BE2C (cell line): ENCODE results near the gene ARL5B.

Source experiments
- DNase-seq: peaks from one replicate; pipeline ENCODE4 v3.0.0-alpha.2; 2020
- H3K27me3 ChIP-seq: fragments of 250-450 bp; sonication (Bioruptor Pico); 2 replicates; pipeline ENCODE4 v1.5.1; 2020; ENCODE audit warnings: mild to moderate bottlenecking
- H3K36me3 ChIP-seq: fragments of 250-450 bp; sonication (Bioruptor Pico); 2 replicates; pipeline ENCODE4 v1.5.1; 2020; ENCODE audit warnings: mild to moderate bottlenecking
- H3K4me1 ChIP-seq: fragments of 250-450 bp; sonication (Bioruptor Pico); 2 replicates; pipeline ENCODE4 v1.5.1; 2020
- H3K4me3 ChIP-seq: 2 replicates; pipeline ENCODE4 v1.5.1; 2011; ENCODE audit warnings: low read depth, low read length
- H3K9me3 ChIP-seq: fragments of 250-450 bp; sonication (Bioruptor Pico); 2 replicates; pipeline ENCODE4 v1.5.1; 2020
- CTCF ChIP-seq: IDR thresholded peaks from 2 replicates; pipeline ENCODE4 v1.5.1; 2012; ENCODE audit warnings: mild to moderate bottlenecking, low read depth, low read length

Gene ARL5B

GRCh38 chr10:18683427-18683826 lies 24.2 kb downstream of the ARL5B start:
- TF ChIP-seq CTCF: no peak
- Histone ChIP-seq H3K4me3 (no peak overlapping the region), H3K4me1 (no peaks in the 10 kb centered on the region), H3K27me3 (no peaks in the 10 kb centered on the region), H3K9me3 (no peaks in the 10 kb centered on the region), H3K36me3 (no peaks in the 10 kb centered on the region)
- DNase-seq: no peak

- no peaks in the 10 kb centered on the region for H3K36me3 ChIP-seq
- H3K4me1 ChIP-seq: no peaks in the 10 kb centered on the region
- no peak for TF ChIP-seq CTCF
- H3K27me3 ChIP-seq: no peaks in the 10 kb centered on the region
- no peaks in the 10 kb centered on the region for H3K9me3 ChIP-seq
- no peak for DNase-seq
- H3K4me3 ChIP-seq: no peak overlapping the region
Observed at GRCh38 chr10:18684416-18684815, 25.2 kb downstream of the ARL5B start.

- H3K36me3 ChIP-seq: no peaks in the 10 kb centered on the region
- no peaks in the 10 kb centered on the region for H3K27me3 ChIP-seq
- no peak for TF ChIP-seq CTCF
- DNase-seq: no peak
- no peaks in the 10 kb centered on the region for H3K4me1 ChIP-seq
- H3K4me3 ChIP-seq: no peak overlapping the region
- H3K9me3 ChIP-seq: no peaks in the 10 kb centered on the region
Observed at GRCh38 chr10:18684953-18685352, 25.7 kb downstream of the ARL5B start.

GRCh38 chr10:18685555-18685954 lies 26.3 kb downstream of the ARL5B start:
- TF ChIP-seq CTCF: no peak

GRCh38 chr10:18687195-18687594 lies 28.0 kb downstream of the ARL5B start:
- Histone ChIP-seq H3K4me1 (no peaks in the 10 kb centered on the region), H3K27me3 (no peaks in the 10 kb centered on the region), H3K36me3 (no peaks in the 10 kb centered on the region), H3K4me3 (no peak overlapping the region), H3K9me3 (no peaks in the 10 kb centered on the region)
- TF ChIP-seq CTCF: no peak
- no peak for DNase-seq

More at GRCh38 chr10:18685555-18685954, 26.3 kb downstream of the ARL5B start:
- Histone ChIP-seq H3K4me3 (no peak overlapping the region), H3K4me1 (no peaks in the 10 kb centered on the region), H3K9me3 (no peaks in the 10 kb centered on the region), H3K27me3 (no peaks in the 10 kb centered on the region), H3K36me3 (no peaks in the 10 kb centered on the region)
- DNase-seq: no peak

- no peaks in the 10 kb centered on the region for H3K4me1 ChIP-seq
- no peak for DNase-seq
- H3K27me3 ChIP-seq: no peaks in the 10 kb centered on the region
- no peaks in the 10 kb centered on the region for H3K9me3 ChIP-seq
- no peak overlapping the region for H3K4me3 ChIP-seq
- no peak for TF ChIP-seq CTCF
- no peaks in the 10 kb centered on the region for H3K36me3 ChIP-seq
Observed at GRCh38 chr10:18687706-18688105, 28.5 kb downstream of the ARL5B start.
